Activated effector memory CD4-positive, alpha-beta T cell treated with Interleukin-2 at 50 U/mL for 16 hours (primary cell): ENCODE results near the gene ITPR1.

Source experiments
- DNase-seq: peaks from one replicate; pipeline ENCODE4 v3.0.0-alpha.2; 2020

Gene ITPR1

GRCh38 chr3:4511491-4512262, 18.5 kb downstream of the ITPR1 start:
- DNase-seq = no peak

- DNase-seq = no peak
These were observed 19.9 kb downstream of the ITPR1 start for GRCh38 chr3:4512895-4513616.

DNA sequence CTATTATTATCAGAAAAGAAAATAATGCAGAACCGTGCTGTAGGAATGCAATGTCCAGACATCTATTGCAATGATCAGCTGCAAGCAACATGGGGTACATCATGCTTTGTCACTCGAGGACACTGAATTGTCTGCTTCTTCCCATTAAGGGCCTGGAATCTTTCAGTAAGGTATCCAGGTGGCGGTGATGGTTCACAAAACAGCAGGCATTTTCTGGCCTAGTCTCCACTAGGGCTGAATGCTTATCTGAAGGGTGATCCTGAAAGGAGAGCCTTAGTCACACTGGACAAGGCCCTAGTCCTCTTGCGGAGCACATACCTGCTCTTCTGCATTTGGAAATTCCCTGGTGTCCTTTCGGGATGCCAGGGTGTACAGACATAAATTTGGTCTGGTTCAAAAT, 21.2 kb downstream of the ITPR1 start:
- no peak for DNase-seq

DNA sequence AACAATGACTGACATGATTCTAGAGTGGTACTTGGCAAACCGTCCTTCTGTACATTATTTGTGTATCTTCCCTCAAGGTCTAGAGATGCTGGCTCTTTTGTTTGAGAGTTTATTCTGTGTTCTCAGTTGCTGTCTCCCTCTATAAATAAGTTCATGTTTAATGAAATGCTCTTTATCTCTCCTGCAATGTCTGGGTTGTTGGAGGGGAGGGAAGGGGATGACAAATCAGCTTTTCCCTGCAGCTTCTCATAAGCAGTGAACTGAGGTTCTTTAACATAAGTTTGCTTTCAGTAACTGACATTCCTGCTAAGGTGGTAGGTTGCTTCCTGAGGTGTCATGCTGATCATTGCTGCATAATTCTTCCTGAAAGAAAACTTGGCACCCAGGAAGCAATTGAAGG, 21.8 kb downstream of the ITPR1 start:
- no peak for DNase-seq

DNA sequence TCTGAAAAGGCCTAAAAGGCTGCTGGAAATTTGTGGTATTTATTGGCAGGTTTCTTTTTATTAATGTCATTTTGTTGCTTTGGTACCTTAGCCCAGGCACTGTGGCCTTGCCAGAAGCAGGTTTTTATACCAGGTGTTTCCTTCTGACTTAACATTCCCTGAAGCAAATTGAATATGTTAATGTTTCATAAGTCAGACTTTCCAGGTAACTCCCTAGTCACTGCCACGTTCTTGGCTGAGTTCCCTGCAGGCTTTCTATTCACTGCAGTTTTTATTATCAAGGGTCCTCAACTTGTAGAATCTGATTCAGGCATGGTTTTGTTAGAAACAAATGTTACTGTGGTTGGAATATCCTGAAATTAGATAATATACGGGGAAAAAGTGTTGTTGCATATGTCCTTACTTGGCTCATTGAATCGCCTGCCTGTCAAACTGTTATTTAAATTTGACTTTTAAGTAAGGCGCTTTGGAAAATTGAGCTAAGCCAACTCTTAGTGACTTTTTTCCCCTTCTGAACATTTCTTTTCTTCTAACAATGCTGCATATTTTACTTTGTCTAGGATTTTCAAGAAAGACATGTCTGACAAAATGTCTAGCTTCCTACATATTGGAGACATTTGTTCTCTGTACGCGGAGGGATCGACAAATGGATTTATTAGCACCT, 22.9 kb downstream of the ITPR1 start:
- no peak for DNase-seq

- no peak for DNase-seq
These were observed 23.9 kb downstream of the ITPR1 start for GRCh38 chr3:4517093-4517492.

DNA sequence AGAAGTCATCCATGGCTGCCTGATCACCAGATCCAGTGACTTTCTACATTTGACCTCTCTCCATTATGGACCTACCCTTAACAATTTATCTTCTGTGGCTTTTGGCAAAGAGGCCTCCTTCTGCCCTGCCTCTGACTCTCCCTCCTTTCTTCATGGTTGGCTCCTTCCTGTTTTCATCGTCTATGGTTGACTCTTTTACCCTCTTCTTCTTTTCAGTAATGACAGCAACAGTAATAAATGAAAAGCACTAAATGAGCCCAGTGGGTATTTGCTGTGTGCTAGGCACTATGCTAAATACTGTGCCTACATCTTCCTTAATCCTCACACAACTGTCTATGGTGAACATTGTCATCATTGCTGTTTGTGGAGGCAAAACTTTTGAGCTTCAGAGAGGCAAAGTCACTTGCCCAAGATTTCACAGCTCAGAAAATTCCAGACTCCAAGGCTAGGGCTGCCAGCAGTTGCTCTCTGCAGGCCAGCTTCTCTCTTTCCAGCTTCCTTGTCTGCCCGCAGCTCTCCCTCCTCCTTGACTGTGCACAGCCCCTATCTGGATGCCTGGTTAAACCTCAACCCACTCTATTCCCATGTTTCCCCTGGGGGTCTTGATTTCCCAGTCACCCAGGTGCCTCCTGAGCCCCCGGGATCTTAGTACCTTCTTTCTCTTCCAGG, 24.6 kb downstream of the ITPR1 start:
- DNase-seq = no peak

GRCh38 chr3:4520033-4520816, 27.1 kb downstream of the ITPR1 start:
- DNase-seq = no peak

- no peak for DNase-seq
These were observed 29.8 kb downstream of the ITPR1 start for GRCh38 chr3:4522947-4523346.

GRCh38 chr3:4523710-4524698, 30.9 kb downstream of the ITPR1 start:
- no peak for DNase-seq

GRCh38 chr3:4525560-4526223, 32.5 kb downstream of the ITPR1 start:
- DNase-seq = no peak

DNA sequence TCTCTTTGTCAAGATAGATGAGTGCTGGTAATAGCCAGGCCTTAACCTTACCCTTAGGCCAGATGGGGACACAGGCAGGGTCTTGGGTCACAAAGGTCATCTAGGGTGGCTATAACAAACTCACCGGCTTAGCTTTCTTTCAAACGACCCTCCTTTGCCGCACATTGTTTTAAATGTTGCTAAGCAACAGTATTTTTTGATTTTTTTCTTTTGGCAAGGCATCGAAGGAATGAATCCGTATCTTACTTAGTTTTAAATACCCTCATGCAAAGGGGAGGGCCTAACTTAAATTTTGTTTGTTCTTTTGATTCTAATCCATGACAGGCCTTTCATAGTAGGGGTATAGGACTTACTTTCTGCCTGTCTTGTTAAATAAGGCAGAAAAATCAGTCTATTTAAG, 35.2 kb downstream of the ITPR1 start:
- no peak for DNase-seq

DNA sequence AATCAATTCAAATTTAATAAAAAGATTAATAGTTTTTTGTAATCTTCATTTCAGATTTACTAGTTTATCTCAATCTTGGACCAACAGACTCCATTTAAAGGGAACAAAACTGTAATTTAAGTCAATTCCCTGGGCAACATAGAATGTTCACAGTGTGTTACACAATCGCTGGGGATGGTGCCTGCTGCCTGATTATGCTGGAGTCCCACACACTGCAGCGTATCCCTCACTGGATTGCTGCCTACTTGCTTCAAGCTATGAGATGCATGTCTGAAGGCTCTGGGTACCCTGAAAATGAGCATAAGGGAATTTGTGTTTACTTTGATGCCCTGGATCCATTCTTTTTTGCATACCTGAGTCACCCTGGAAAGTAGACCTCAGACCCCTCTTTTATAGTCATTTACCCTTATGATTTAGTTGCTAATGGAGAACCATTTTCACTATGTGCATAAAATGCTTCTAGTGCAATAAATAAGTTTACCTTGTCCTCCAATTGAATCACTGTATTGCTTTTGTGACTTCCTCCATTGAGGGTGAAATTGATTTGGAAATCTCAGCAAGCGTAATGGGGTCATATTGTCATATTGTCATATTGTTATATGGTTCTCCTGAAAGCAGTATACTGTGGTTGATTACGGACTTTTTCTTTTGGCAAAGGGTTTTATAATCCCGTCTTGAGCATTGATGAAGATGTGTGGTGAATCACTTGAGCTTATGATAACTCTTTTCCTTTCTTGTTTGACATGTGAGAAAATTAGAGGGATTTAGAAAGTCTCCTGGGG, 35.9 kb downstream of the ITPR1 start:
- DNase-seq = no peak

DNA sequence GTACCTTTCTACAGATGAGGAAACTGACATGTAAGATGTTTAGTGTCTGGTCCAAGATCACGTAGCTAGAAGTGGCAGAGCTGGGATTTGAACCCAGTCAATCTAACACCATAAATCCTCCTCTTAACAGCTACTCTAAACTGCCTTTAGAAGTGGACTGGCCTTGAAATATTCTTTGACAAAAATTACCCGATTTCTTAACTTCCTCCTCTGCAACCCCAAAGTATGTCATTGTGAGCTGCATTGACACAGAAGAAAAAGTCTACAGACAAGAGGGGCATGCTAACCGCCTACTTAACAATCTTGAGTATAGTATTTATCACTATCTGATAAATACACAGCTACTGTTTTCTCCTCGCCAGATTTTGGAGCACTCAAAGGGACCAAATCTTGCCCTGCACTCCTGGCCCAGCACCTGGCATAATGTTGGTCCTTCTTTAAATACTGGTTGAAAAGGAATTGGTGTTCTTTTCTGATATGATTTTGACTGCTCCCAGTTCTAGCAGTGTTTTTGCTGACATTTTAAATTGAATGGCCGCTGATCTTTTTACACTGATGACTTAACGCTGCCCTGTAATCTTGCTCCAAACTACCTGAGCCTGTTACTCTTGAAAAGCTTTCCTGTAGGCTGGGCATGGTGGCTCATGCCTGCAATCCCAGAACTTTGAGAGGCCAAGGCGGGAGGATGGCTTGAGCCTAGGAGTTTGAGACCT, 36.9 kb downstream of the ITPR1 start:
- no peak for DNase-seq

- DNase-seq = no peak
These were observed 38.4 kb downstream of the ITPR1 start for GRCh38 chr3:4531478-4532025.

DNA sequence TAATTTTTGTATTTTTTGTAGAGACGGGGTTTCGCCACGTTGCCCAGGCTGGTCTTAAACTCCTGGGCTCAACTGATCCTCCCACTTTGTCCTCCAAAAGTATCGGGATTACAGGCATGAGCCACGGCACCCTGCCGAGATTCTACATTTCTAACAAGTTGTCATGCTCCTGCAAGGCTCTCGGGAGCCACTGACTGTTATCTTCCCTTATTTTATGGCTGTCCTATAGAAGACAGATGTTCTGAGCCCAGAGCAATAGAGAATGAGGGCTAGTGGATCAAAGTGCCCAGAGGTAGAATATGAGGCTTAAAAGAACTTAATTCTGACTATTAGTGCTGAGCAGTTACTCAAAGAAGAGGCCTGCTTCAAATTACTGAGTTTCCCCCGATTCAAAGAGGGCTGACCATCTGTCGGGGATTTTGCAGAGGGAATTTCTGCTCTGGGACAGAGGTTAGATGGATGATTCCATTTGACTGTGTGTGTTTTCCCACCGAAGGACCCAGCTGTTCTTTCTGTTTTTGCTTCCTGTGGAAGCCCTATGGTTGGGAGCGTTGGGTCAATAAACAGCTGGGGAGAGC, 39.5 kb downstream of the ITPR1 start:
- DNase-seq = no peak

DNA sequence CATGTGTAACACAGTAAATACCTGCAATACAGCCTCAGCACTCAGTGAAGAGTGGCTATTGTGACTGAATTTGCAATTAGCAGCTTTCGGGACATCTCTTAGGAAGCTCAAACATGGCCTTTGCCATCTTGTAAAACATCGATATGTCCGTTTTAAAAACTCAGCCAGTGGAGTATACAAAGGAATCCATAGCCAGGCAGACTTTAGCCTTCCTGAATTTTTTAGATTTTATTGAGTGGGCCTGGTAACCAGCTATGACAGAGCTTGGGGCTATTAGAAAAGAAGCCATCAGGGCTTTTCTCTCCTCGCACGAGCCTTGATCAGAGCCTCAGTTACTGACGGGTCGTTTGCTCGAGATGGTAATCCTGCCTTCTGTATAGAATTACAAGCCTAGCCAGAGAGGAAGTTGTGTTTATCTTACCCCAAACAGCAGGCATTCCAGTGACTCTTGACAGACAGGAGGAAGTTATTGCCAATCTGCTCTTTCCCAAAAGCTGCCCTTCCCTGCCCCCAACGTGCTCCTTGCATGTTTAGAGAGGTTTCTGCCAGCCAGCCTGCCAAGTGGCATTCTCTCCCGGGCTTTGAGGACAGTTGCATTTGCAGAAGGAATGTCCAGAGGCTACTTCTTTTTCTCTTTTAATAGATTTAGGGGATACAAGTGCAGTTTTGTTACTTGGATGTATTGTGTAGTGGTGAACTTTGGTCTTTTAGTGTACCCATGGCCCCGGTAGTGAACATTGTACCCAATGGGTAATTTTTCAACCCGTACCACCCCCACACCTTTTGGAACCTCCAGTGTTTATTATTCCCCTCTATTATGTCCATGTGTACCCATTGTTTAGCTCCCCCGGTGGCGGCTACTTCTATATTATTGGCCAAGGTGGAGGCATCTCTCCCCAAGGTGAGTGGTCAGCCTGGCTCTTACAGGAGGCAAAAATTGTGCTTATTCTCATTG, 40.6 kb downstream of the ITPR1 start:
- DNase-seq = no peak
